GM18907 (cell line): ENCODE data around the gene CORO1A.
A peak's percentile ranks its signal among the peaks of the same experiment; 100 is the strongest.
"Not testable (repeated sequence)": the region's sequence is repeated elsewhere in the genome, so short reads cannot be mapped to it uniquely, and the experiment has no call there.

Source experiments
- ATAC-seq: cut with Tn5 transposase; IDR thresholded peaks from one replicate; pipeline ENCODE4 v1.9.1; 2021; ENCODE audit warnings: mild to moderate bottlenecking, moderate library complexity; ENCODE audit not compliant: unreplicated experiment

The CORO1A gene

GRCh38 chr16:30169416-30169815 lies 14.0 kb upstream of the CORO1A start:
- ATAC-seq = not testable (repeated sequence)

GRCh38 chr16:30170145-30170544 lies 13.3 kb upstream of the CORO1A start:
- not testable (repeated sequence) for ATAC-seq

- ATAC-seq = no peak
Observed at GRCh38 chr16:30173054-30173453, 10.3 kb upstream of the CORO1A start.

- not testable (repeated sequence) for ATAC-seq
Observed at GRCh38 chr16:30176876-30177275, 6.5 kb upstream of the CORO1A start.

DNA sequence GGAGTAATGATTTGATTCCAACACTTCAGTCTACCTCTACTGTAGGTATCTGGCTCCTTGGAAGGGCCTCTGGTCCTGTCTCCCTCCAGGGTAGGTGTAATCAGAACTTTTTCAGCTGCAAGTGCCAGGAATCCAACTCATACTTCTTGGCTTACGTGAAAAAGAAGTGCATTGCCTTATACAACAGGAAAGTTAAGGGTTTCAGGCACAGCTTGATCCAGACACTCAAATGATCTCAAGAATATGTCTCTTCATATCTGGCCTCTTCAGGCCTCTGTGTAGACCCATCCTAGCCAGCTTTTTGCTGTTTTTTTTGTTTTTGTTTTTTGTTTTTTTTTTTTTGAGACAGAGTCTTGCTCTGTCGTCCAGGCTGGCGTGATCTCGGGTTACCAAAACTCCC lies 4.2 kb upstream of the CORO1A start:
- no peak for ATAC-seq

DNA sequence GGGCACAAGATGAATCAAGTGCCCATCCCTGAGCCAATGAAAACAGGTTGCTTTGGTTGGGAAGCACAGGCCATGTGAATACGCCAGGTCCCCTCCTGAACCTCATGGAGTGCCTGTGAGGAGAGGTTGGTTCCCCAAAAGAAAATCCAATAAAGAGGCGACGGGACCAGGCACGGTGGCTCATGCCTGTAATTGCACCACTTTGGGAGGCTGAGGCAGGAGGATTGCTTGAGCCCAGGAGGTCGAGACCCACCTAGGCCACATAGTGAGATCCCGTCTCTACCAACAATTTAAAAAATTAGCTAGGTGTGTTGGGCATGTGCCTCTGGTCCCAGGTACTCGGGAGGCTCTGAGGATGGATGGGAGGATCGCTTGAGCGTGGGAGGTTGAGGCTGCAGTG lies 3.5 kb upstream of the CORO1A start:
- no peak for ATAC-seq

- ATAC-seq = no peak
Observed at GRCh38 chr16:30180741-30181140, 2.7 kb upstream of the CORO1A start.

DNA sequence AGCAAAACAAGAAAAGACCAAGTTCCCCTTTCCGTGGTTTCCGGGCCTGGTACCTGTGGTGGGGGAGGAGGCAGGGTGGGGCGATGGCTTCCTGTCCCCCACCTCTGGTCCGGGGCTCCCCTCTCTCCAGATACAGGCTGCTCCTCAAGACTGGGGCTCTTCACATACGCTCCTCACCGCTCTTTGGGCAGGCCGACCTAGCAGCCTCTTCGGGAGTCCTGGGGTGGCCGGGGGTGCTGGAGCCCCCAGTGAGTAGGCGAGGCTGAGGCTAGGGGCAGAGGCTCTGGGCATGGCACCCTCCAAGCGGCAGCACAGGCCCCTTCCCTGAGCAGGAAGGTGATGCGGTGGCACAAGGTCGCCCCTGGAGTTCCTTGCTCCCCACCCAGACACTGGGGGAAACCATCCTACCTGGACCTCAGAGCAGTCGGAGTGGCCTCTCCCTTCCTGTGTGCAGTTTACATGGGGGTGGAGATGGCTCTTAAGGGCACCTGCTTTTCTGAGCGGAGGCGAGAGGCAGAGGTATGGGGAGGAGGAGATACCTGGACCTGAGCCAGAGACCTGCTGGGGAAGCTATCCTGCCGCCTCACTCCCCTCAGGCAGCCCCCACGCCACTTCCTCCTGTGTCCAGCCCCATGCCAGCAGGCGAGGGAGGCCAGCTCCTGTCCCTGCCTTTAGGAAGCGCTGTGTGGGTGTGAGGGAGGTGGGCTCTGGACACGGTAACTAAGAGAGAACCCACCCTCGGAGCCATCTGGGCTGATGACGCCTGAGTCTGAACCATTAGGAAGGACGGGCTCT lies 891 bp downstream of the CORO1A start:
- ATAC-seq = peak; percentile 43

DNA sequence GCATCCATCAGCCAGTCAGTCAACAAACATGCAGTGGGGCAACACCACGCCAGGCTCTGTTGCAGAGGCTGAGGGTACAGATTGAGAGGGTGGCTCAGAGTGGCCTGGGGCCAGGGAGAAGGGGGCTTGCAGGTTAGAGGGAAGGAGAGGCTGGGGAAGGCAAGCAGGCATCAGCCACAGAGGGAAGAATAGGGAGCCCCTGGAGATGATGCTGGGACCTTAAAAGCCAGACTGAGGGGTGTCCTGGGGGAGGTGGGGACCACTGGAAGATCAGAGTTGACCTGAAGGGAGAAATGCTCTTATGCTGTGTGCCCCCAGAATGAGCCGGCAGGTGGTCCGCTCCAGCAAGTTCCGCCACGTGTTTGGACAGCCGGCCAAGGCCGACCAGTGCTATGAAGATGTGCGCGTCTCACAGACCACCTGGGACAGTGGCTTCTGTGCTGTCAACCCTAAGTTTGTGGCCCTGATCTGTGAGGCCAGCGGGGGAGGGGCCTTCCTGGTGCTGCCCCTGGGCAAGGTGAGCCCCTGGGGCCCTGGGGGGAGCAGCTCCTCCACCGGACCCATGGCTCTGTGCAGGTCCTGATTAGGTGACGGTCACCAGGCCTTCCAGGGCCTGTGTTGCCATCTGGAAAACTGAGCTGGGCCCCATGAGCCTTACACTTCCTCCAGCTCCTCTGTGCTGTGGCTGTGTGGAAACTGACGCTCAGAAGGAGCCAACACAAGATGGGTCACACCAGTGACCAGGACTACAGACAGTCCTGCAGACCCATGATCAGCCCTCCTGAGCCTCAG lies 1.7 kb downstream of the CORO1A start:
- ATAC-seq = peak; percentile 1

GRCh38 chr16:30185683-30186421 lies 2.5 kb downstream of the CORO1A start:
- ATAC-seq = peak; percentile 38

- no peak for ATAC-seq
Observed at GRCh38 chr16:30186444-30186781, 3.0 kb downstream of the CORO1A start.

- ATAC-seq = no peak
Observed at GRCh38 chr16:30186782-30187555, 3.6 kb downstream of the CORO1A start.

DNA sequence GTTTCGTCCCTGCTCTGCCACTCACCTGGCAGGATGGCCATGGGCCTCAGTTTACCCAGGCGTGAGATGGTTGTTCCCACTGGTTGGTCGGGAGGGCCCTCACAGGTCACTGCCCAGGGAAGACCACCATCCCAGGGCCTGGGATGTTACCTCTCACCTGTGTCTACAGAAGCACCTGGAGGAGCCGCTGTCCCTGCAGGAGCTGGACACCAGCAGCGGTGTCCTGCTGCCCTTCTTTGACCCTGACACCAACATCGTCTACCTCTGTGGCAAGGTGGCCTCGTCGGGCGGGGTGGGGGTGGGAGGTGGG lies 4.1 kb downstream of the CORO1A start:
- no peak for ATAC-seq

GRCh38 chr16:30187971-30188561 lies 4.7 kb downstream of the CORO1A start:
- no peak for ATAC-seq

DNA sequence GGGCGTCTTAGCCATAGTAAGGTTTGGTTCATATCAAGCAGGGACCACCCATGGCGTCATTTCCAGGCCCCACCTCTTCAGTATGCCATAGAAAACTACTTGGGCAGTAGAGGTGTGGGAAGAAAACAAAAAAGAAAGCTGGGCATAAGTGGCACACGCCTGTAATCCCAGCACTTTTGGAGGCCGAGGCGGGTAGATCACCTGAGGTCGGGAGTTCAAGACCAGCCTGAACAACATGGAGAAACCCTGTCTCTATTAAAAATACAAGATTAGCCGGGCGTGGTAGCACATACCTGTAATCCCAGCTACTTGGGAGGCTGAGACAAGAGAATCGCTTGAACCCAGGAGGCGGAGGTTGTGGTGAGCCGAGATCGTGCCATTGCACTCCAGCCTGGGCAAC lies 7.8 kb downstream of the CORO1A start:
- ATAC-seq = not testable (repeated sequence)

DNA sequence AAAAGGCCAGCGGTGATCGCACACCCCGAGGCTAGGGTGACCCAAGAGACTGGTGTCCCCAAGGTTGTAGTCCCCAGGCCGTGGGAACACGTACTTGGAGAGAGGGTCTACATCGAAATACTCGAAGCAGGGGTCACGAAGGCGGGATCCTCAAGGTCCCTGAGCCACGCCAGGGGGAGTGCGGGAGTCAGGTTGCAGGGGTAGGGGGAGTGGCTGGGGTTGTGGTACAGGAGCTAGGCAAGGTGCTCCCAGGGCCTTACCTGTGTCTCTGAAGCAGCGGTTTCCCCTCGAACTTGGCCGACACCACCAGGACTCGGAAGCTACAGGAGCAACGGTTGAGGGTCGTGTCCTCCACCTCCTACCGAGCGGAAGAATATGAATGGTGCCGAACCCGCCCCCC lies 9.7 kb downstream of the CORO1A start:
- ATAC-seq = peak; percentile 18

- peak; percentile 87 for ATAC-seq
Observed at GRCh38 chr16:30193615-30194014, 10.2 kb downstream of the CORO1A start, which contains the start of the genes BOLA2B and SLX1A. BOLA2B (minus strand) TSS chr16:30193666; CDS start chr16:30193595, 71 bp downstream. SLX1A (plus strand) TSS chr16:30193875; CDS start chr16:30194085, 210 bp downstream.

GRCh38 chr16:30194172-30194925 lies 10.9 kb downstream of the CORO1A start:
- ATAC-seq = peak; percentile 58

- ATAC-seq = not testable (repeated sequence)
Observed at GRCh38 chr16:30197001-30197400, 13.6 kb downstream of the CORO1A start.

DNA sequence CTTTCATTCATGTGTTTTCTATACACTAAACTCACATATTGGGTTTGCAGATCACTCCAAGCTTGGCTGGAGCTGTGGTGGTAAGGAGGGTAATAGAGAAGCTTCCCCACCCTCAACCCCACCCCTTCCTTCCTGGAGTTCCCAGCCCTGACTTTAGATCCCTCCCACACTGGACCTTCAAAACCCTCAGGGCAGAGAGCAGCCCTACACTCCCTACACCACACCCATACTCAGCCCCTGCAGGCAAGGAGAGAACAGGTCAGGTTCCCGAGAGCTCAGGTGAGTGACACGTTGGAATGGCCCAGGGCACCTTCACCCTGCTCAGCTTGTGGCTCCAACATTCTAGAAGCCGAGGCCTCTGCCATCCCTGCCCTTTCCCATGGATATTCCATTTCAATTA lies 15.6 kb downstream of the CORO1A start, which contains the start of gene SULT1A3:
SULT1A3 (plus strand) TSS at position 207 of the 400 bp plus-strand sequence. CDS start 1,474 bp downstream, outside the sequence.
- not testable (repeated sequence) for ATAC-seq
